HUES48 (cell line): ENCODE results near the gene FAM83C.
"Not testable (repeated sequence)": the region's sequence is repeated elsewhere in the genome, so short reads cannot be mapped to it uniquely, and the experiment has no call there.

Experiments used
- H3K27ac ChIP-seq: one replicate; pipeline ENCODE4 v1.7.0; 2013; ENCODE audit warnings: low read depth, low read length, inconsistent platforms
- H3K27me3 ChIP-seq: 2 replicates; pipeline ENCODE4 v1.6.1; 2013; ENCODE audit warnings: mild to moderate bottlenecking, low read length; ENCODE audit not compliant: control insufficient read depth, insufficient read depth
- H3K36me3 ChIP-seq: 2 replicates; pipeline ENCODE4 v1.6.1; 2013; ENCODE audit warnings: low read length; ENCODE audit not compliant: control insufficient read depth, insufficient read depth
- H3K4me1 ChIP-seq: 2 replicates; pipeline ENCODE4 v1.6.1; 2013; ENCODE audit warnings: mild to moderate bottlenecking, low read length; ENCODE audit not compliant: control insufficient read depth, insufficient read depth
- H3K4me3 ChIP-seq: 2 replicates; pipeline ENCODE4 v1.5.1; 2013; ENCODE audit warnings: mild to moderate bottlenecking, low read depth, low read length
- H3K9ac ChIP-seq: 2 replicates; pipeline ENCODE4 v1.6.1; 2013; ENCODE audit warnings: mild to moderate bottlenecking, low read depth, low read length, moderate library complexity
- H3K9me3 ChIP-seq: 2 replicates; pipeline ENCODE4 v1.6.1; 2013; ENCODE audit warnings: low read length; ENCODE audit not compliant: control insufficient read depth, insufficient read depth

FAM83C gene

GRCh38 chr20:35271073-35271882, 20.9 kb downstream of the FAM83C start:
- H3K4me1 ChIP-seq: peaks cover 8% of the 10 kb centered on the region
- H3K4me3 ChIP-seq: no peak overlapping the region
- no peaks in the 10 kb centered on the region for H3K9me3 ChIP-seq
- H3K27me3 ChIP-seq: no peaks in the 10 kb centered on the region
- H3K36me3 ChIP-seq: peaks cover 32% of the 10 kb centered on the region
- no peak overlapping the region for H3K9ac ChIP-seq
- H3K27ac ChIP-seq: no peak overlapping the region

- Histone ChIP-seq H3K9ac (no peak overlapping the region), H3K4me3 (no peak overlapping the region), H3K4me1 (peaks cover 8% of the 10 kb centered on the region), H3K27me3 (no peaks in the 10 kb centered on the region), H3K9me3 (no peaks in the 10 kb centered on the region), H3K27ac (no peak overlapping the region), H3K36me3 (peaks cover 32% of the 10 kb centered on the region)
Observed at GRCh38 chr20:35270021-35270902, 22.0 kb downstream of the FAM83C start.

- Histone ChIP-seq H3K9ac (no peak overlapping the region), H3K27ac (peak overlapping the region; percentile 23), H3K4me1 (peaks cover 14% of the 10 kb centered on the region)
Observed at GRCh38 chr20:35269055-35269781, 23.0 kb downstream of the FAM83C start.

GRCh38 chr20:35267092-35267491, 25.1 kb downstream of the FAM83C start:
- peaks cover 27% of the 10 kb centered on the region for H3K4me1 ChIP-seq
- no peaks in the 10 kb centered on the region for H3K27me3 ChIP-seq
- peaks cover 26% of the 10 kb centered on the region for H3K36me3 ChIP-seq
- H3K9me3 ChIP-seq: no peaks in the 10 kb centered on the region
- no peak overlapping the region for H3K27ac ChIP-seq
- no peak overlapping the region for H3K9ac ChIP-seq
- no peak overlapping the region for H3K4me3 ChIP-seq

More at GRCh38 chr20:35269055-35269781, 23.0 kb downstream of the FAM83C start:
- no peaks in the 10 kb centered on the region for H3K9me3 ChIP-seq
- no peaks in the 10 kb centered on the region for H3K27me3 ChIP-seq
- no peak overlapping the region for H3K4me3 ChIP-seq
- H3K36me3 ChIP-seq: peaks cover 32% of the 10 kb centered on the region

- Histone ChIP-seq H3K27ac (peak overlapping the region; percentile 17), H3K4me3 (no peak overlapping the region), H3K36me3 (peaks cover 8% of the 10 kb centered on the region; the same call in 1 of the 2 replicates), H3K9me3 (no peaks in the 10 kb centered on the region), H3K4me1 (peaks cover 41% of the 10 kb centered on the region), H3K27me3 (no peaks in the 10 kb centered on the region), H3K9ac (no peak overlapping the region)
Observed at GRCh38 chr20:35264755-35265154, 27.5 kb downstream of the FAM83C start.

GRCh38 chr20:35263532-35264341, 28.5 kb downstream of the FAM83C start:
- Histone ChIP-seq H3K9me3 (no peaks in the 10 kb centered on the region), H3K27ac (peak overlapping the region; percentile 100), H3K4me3 (peak overlapping the region; percentile 32; the same call in 1 of the 2 replicates), H3K4me1 (peaks cover 41% of the 10 kb centered on the region), H3K9ac (peak overlapping the region; percentile 87), H3K27me3 (no peaks in the 10 kb centered on the region), H3K36me3 (peaks cover 4% of the 10 kb centered on the region; the same call in 1 of the 2 replicates)

- peaks cover 44% of the 10 kb centered on the region for H3K4me1 ChIP-seq
- not testable (repeated sequence) for H3K27me3 ChIP-seq, H3K36me3 ChIP-seq, H3K9me3 ChIP-seq
- peak overlapping the region; percentile 87 for H3K9ac ChIP-seq
- H3K27ac ChIP-seq: peak overlapping the region; percentile 100
- H3K4me3 ChIP-seq: peak overlapping the region; percentile 32; the same call in 1 of the 2 replicates
Observed at GRCh38 chr20:35262731-35263531, 29.3 kb downstream of the FAM83C start.

GRCh38 chr20:35262321-35262720, 29.9 kb downstream of the FAM83C start:
- not testable (repeated sequence) for H3K4me3 ChIP-seq, H3K27me3 ChIP-seq, H3K9me3 ChIP-seq, H3K9ac ChIP-seq, H3K36me3 ChIP-seq
- H3K27ac ChIP-seq: peak overlapping the region; percentile 91
- H3K4me1 ChIP-seq: peaks cover 44% of the 10 kb centered on the region

GRCh38 chr20:35260426-35260825, 31.8 kb downstream of the FAM83C start:
- Histone ChIP-seq H3K4me1 (peaks cover 44% of the 10 kb centered on the region), H3K36me3 (peaks cover 11% of the 10 kb centered on the region), H3K27ac (peak overlapping the region; percentile 91), H3K4me3 (no peak overlapping the region), H3K27me3 (no peaks in the 10 kb centered on the region), H3K9me3 (no peaks in the 10 kb centered on the region), H3K9ac (no peak overlapping the region)
